HK-2 (cell line): Measurements from ENCODE around the gene SFXN2.
A peak's percentile ranks its signal among the peaks of the same experiment; 100 is the strongest.

Experiments
- DNase-seq: peaks from one replicate; pipeline ENCODE4 v3.0.0-alpha.2; 2018; ENCODE audit not compliant: unreplicated experiment

Gene SFXN2

DNA sequence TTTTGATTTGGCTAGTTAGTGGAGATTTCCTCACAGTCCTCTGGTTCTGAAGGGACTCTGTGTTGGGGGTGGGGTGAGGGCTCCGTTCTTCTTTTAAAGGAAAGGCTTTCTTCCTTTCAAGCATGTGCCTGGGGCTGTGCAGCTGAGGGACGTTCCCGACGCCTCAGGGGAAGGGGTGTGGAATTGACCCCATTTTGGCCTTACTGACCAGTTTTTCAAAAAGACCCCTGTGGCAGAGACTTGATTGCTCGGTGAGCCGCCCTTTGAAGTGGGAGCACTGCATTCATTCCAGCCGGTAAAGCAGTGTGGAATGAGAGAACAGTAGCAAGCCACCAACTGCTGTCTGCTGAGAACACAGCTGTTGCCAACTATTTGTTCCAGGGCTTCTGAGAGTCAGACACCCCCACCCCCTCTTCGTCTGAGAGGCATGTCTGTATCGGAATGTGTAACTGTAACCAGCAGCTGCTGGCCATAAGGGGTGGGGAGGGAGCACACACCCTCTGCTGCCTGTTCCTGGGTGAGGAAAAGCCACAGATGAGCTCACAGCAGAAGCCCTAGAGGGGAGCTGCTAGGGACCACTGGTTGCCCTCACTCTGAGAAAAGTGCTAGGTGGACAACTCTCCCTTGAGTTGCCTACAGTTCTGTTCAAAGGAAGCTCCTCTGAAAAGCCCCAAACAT is 62.5 kb downstream of the SFXN2 start:
- DNase-seq = peak; percentile 85

GRCh38 chr10:102777711-102778453 is 63.4 kb downstream of the SFXN2 start:
- DNase-seq = no peak

- DNase-seq = no peak
Measured at GRCh38 chr10:102778781-102779180, 64.3 kb downstream of the SFXN2 start.

DNA sequence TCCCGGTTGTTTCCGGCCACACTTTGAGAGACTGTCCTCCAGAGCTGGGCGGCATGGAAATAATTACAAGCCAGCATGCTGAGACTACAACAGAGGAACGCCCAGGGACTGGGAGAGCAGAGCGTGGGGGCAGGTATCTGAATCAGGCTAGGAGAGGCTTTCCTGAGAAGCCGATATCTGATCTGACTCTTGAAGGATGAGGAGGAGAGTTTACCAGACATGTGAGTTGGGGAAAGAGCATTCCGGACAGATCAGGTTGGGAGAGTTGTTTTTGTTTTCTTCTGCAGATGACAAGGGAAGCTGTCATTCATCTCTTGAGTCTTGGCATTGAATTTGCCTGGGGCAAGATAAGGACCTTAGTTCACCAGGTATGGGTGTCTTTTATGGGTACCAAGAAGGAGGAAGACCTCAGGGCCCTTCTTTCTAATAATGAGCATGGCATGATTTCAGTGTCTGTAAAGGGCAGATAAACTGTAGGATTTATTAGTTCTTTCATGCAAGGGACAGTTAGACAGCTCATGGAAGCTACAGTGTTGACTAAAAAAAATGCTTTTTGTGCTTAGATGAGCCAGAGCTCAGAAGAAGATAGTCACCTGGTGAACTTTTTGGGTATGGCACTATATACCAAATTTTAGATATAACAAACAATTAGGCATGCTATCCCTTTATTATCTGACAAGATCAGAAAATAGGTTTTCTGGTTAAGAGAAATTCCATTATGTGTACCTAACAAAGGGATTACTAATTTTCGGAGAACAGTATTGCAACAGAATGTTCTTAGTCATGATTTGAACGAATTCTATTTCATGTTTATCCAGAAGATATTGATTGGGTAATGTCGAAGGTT is 65.5 kb downstream of the SFXN2 start:
- no peak for DNase-seq

DNA sequence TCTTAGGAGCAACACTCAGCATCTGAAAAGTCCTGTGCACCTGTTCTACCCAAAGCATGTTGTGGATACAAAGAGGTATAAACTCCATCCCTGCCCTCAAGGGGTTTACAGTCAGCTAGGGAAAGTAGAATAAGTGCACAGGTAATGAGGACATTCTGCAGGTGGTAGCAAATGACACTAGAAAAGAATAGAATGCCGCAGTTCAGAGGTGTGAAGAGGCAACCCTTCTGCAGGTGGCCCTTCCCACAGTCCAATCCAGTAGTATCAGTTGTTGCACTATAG is 66.0 kb downstream of the SFXN2 start:
- no peak for DNase-seq

DNA sequence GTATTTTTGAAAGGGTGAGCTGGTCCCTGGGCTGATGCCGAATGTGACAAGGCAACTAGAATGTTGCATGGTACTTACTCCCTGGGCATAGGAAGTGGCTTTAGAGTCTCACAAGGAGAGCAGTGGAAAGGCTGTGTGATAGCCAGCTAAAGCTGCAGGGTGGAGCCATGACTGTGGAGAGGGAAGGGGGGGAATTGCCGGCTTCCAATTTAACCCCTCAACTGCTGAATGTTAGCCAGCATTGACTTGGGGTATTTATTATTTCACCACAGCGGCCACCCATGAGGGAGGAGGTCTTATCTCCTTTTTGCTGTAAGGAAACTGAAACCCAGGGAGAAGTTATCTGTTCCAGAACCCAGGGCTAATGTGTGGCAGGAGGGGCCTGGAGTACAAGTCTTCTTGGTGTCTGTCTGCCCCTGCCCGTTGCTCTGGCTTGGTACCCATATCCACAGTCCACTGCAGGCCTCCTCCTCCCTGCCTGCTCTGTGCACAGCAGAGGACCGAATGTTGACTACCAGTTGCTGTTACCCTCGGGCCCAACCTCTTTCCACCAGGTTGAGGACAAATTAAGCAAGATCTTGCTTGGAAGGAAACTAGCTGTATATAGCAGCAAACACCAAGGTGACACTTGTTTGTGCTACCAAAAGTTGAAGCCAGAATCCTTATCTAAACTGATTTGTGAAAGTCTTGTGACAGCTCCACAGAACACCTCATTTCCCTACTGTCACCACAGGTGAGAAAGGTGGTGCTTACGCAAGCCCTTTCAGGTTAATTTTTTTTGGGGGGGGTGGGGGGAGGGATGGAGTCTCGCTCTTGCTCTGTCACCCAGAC is 66.9 kb downstream of the SFXN2 start:
- no peak for DNase-seq

DNA sequence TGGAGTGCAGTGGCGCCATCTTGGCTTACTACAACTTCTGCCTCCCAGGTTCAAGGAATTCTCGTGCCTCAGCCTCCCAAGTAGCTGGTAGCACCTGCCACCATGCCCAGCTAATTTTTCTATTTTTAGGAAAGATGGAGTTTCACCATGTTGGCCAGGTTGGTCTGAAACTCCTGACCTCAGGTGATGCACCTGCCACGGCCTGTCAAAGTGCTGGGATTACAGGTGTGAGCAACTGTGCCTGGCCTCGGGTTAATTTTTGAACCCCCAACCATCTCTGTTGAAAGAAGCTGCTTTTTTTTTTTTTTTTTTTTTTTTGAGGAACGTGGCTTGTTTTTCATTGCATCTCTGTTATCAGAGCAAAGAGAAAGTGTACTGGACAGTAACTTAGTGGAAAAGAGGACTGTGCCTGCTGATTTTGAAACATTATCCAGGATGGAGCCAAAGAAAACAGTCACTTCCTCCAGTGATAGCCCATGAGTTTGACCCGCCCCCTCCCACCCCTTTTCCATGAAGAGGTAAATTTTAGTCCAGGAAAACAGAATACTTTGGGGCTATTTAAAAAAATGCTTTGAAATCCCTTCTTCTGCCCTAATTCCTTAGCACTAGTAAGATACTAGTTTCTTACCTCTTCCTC is 67.6 kb downstream of the SFXN2 start:
- no peak for DNase-seq

DNA sequence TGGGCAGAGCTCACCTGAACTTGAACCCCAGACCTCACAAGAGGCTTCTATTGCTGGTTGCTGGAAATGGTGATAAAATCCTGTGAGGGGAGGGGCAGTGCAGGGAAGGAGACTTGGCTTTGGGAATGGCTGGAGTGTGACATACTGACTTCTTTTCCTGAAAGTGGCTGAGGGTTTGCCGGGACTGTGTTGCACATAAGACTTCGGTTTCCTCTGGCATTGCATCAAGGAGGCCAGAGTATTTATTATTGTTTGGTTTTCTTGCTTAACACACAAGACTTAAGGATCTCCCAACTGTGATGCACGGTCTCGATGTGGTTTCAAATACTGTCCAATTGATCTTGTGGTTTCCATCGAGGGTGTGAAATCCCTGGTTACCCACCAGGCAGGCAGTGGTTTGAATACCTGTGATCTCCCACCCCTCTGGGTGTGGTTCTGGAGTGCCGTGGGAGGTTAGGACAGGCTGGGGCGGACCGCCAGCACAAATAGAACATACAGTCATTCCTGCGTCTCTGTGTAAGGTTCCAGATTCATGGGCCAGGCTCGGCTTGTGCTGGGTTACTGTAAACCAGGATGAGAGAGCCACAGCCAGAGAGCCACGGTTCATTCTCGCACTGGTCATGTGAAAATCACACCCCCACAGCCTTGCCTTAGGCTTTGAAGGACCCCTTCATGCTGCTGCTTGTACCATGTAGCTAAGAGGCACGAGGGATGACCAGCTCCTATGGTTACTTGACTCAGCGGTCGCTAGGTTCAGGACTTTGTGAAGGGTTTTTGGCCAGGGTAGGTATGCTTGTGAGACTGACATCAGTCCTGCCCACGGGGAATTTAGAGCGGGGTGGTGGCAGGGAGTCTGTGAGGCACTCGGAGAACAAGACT is 68.5 kb downstream of the SFXN2 start:
- no peak for DNase-seq

DNA sequence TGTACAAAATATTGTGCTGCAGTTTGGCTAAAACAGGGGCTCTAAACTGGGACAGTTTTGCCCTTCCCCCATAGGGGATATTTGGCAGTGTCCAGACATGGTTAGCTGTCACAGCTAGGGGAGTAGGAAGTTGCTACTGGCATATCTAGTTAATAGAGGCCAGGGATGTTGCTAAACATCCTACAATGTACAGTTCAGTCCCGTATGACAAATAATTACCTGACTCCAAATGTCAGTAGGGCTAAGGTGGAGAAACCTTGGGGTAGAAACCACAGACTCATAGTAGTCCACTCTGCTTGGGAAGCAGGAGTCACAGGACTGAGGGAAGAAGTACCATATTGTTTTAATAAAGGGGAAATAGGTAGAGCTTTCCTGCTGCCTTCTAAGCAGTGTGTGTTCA is 69.1 kb downstream of the SFXN2 start:
- no peak for DNase-seq

- no peak for DNase-seq
Measured at GRCh38 chr10:102785818-102786217, 71.4 kb downstream of the SFXN2 start.

- DNase-seq = no peak
Measured at GRCh38 chr10:102791754-102792395, 77.4 kb downstream of the SFXN2 start.
